PFSK-1 (cell line): ENCODE measurements around the gene PRR11.

Experiments
- FOXP2 ChIP-seq: optimal IDR thresholded peaks from 2 replicates; pipeline ENCODE3; 2011; ENCODE audit warnings: borderline replicate concordance, control low read depth, inconsistent platforms; ENCODE audit not compliant: insufficient read depth; ENCODE audit errors: extremely low read length, extremely low read depth
- POLR2AphosphoS5 ChIP-seq: IDR thresholded peaks from 2 replicates; pipeline ENCODE4 v1.6.1; 2012; ENCODE audit warnings: low read depth, mild to moderate bottlenecking, control low read depth, low read length, moderate library complexity
- REST ChIP-seq, 2 experiments: IDR thresholded peaks; 2 replicates each; pipeline versions ENCODE4 v1.6.1 to v1.8.0; 2011 to 2012; ENCODE audit warnings: low read depth in 2 of 2, low read length in 2 of 2, control low read depth in 1 of 2, inconsistent platforms in 1 of 2, mild to moderate bottlenecking in 1 of 2, moderate library complexity in 1 of 2; ENCODE audit not compliant: insufficient read depth in 1 of 2
- SIN3A ChIP-seq: IDR thresholded peaks from 2 replicates; pipeline ENCODE4 v1.6.1; 2012; ENCODE audit warnings: mild to moderate bottlenecking, low read length, moderate library complexity, borderline replicate concordance; ENCODE audit not compliant: insufficient read depth
- TAF1 ChIP-seq: IDR thresholded peaks from 2 replicates; pipeline ENCODE4 v1.6.1; 2012; ENCODE audit warnings: low read length, control low read depth, borderline replicate concordance; ENCODE audit not compliant: insufficient read depth

Gene PRR11

GRCh38 chr17:59178266-59178985, 22.9 kb downstream of the PRR11 start:
- TF ChIP-seq SIN3A (no peak), REST (IDR thresholded peaks at IDR 0.05; ENCODE audit: insufficient read depth in 1 of 2, low read depth in 2 of 2, low read length in 2 of 2) (no peak), TAF1 (no peak), FOXP2 (no peak), POLR2AphosphoS5 (no peak)

- TF ChIP-seq POLR2AphosphoS5 (no peak), TAF1 (no peak), SIN3A (no peak), FOXP2 (no peak), REST (IDR thresholded peaks at IDR 0.05; ENCODE audit: insufficient read depth in 1 of 2, low read depth in 2 of 2, low read length in 2 of 2) (no peak)
These were observed 25.1 kb downstream of the PRR11 start for GRCh38 chr17:59180626-59181025.

DNA sequence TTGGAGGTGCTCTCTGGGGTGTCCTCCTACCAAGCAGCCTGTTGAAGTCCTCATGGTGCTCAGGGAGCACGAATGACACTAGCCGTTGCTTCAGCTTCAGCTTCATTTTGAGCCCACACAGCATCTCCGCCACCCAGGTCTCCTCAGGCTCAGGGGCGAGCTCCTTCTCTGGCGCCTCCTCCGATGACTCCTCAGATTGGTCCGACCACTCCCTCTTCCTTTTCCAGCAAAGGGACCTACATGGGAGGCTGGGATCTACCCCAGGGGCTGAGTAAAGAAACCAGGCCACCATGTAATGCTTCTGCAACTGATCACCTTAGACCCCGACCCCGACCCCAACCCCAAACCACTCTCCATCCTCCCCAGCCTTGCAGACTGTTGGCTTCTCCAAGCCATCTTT, 25.9 kb downstream of the PRR11 start:
- no peak for TF ChIP-seq REST (IDR thresholded peaks at IDR 0.05; ENCODE audit: insufficient read depth in 1 of 2, low read depth in 2 of 2, low read length in 2 of 2)
- no peak for TF ChIP-seq FOXP2
- TF ChIP-seq POLR2AphosphoS5 = no peak
- no peak for TF ChIP-seq SIN3A
- TF ChIP-seq TAF1 = no peak

- TF ChIP-seq REST (IDR thresholded peaks at IDR 0.05; ENCODE audit: insufficient read depth in 1 of 2, low read depth in 2 of 2, low read length in 2 of 2) (no peak), POLR2AphosphoS5 (no peak), TAF1 (no peak), FOXP2 (no peak), SIN3A (no peak)
These were observed 30.5 kb downstream of the PRR11 start for GRCh38 chr17:59185997-59186396.
